Measurements from ENCODE around the gene KCNK10.

The KCNK10 gene

GRCh38 chr14:88163731-88164255 is 159.3 kb downstream of the KCNK10 start:
- Mint-ChIP-seq H3K9me3 (peaks cover 2% of the 10 kb centered on the region), H3K4me3 (no peak overlapping the region), H3K27me3 (ENCODE audit: low read depth, poor library complexity) (peaks cover 13% of the 10 kb centered on the region), H3K27ac (no peak overlapping the region), H3K4me1 (no peaks in the 10 kb centered on the region), H3K36me3 (ENCODE audit: low read depth) (no peaks in the 10 kb centered on the region)
- TF ChIP-seq CTCF (IDR thresholded peaks at IDR 0.05) = no peak
- DNase-seq = no peak

- peaks cover 6% of the 10 kb centered on the region for H3K9me3 Mint-ChIP-seq
- H3K27ac Mint-ChIP-seq = no peak overlapping the region
- no peak for TF ChIP-seq CTCF (IDR thresholded peaks at IDR 0.05)
- H3K4me1 Mint-ChIP-seq = no peaks in the 10 kb centered on the region
- no peaks in the 10 kb centered on the region for H3K36me3 Mint-ChIP-seq (ENCODE audit: low read depth)
- DNase-seq = no peak
- peaks cover 15% of the 10 kb centered on the region for H3K27me3 Mint-ChIP-seq (ENCODE audit: low read depth, poor library complexity)
- H3K4me3 Mint-ChIP-seq = no peak overlapping the region
These were observed 166.9 kb downstream of the KCNK10 start for GRCh38 chr14:88156127-88156526.

- DNase-seq = no peak
- H3K9me3 Mint-ChIP-seq = peaks cover 6% of the 10 kb centered on the region
- H3K4me3 Mint-ChIP-seq = no peak overlapping the region
- TF ChIP-seq CTCF (IDR thresholded peaks at IDR 0.05) = no peak
- peaks cover 15% of the 10 kb centered on the region for H3K27me3 Mint-ChIP-seq (ENCODE audit: low read depth, poor library complexity)
- no peaks in the 10 kb centered on the region for H3K36me3 Mint-ChIP-seq (ENCODE audit: low read depth)
- no peaks in the 10 kb centered on the region for H3K4me1 Mint-ChIP-seq
- no peak overlapping the region for H3K27ac Mint-ChIP-seq
These were observed 168.1 kb downstream of the KCNK10 start for GRCh38 chr14:88154926-88155325.

- Mint-ChIP-seq H3K27me3 (ENCODE audit: low read depth, poor library complexity) (peaks cover 9% of the 10 kb centered on the region), H3K4me3 (no peak overlapping the region), H3K9me3 (peaks cover 6% of the 10 kb centered on the region), H3K36me3 (ENCODE audit: low read depth) (no peaks in the 10 kb centered on the region), H3K4me1 (no peaks in the 10 kb centered on the region), H3K27ac (no peak overlapping the region)
- no peak for DNase-seq
- TF ChIP-seq CTCF (IDR thresholded peaks at IDR 0.05) = no peak
These were observed 168.7 kb downstream of the KCNK10 start for GRCh38 chr14:88154321-88154720.

- Mint-ChIP-seq H3K9me3 (peaks cover 4% of the 10 kb centered on the region), H3K27ac (no peak overlapping the region), H3K4me3 (no peak overlapping the region), H3K27me3 (ENCODE audit: low read depth, poor library complexity) (peaks cover 8% of the 10 kb centered on the region), H3K4me1 (no peaks in the 10 kb centered on the region), H3K36me3 (ENCODE audit: low read depth) (no peaks in the 10 kb centered on the region)
- no peak for TF ChIP-seq CTCF (IDR thresholded peaks at IDR 0.05)
- no peak for DNase-seq
These were observed 176.0 kb downstream of the KCNK10 start for GRCh38 chr14:88146881-88147649.

- H3K27me3 Mint-ChIP-seq (ENCODE audit: low read depth, poor library complexity) = peaks cover 14% of the 10 kb centered on the region
- no peaks in the 10 kb centered on the region for H3K4me1 Mint-ChIP-seq
- TF ChIP-seq CTCF (IDR thresholded peaks at IDR 0.05) = no peak
- H3K4me3 Mint-ChIP-seq = no peak overlapping the region
- H3K36me3 Mint-ChIP-seq (ENCODE audit: low read depth) = no peaks in the 10 kb centered on the region
- no peaks in the 10 kb centered on the region for H3K9me3 Mint-ChIP-seq
- H3K27ac Mint-ChIP-seq = no peak overlapping the region
- no peak for DNase-seq
These were observed 179.3 kb downstream of the KCNK10 start for GRCh38 chr14:88143810-88144209.

All from nephron progenitor cell (in vitro differentiated cells).